Pancreas (tissue), 10 donors: ENCODE data around the gene TRIM54. TPM values are rescaled to one million over a fixed set of nuclear protein-coding genes. Genes with fewer than 3 reads are reported as not detected.

ENCODE experiments used
- ATAC-seq, 4 donors: fragments of 200-7000 bp; cut with Tn5 transposase; one replicate each; pipeline versions ENCODE4 v1.8.0 to v1.9.1; 2020; ENCODE audit warnings: mild to moderate bottlenecking in 4 of 4, moderate library complexity in 4 of 4
- DNase-seq, 6 donors: peaks; one replicate each; pipeline ENCODE4 v3.0.0-alpha.2; 2020
- FAIRE-seq: peaks from 2 replicates; lab custom pipeline; 2012; peaks lifted over from hg19 to GRCh38; lab: Jason Lieb, UNC
- H3K27ac ChIP-seq, 4 donors: fragments of 200-600 bp; sonication (generic); 1 replicate in 3 of 4; 2 replicates in 1 of 4; pipeline versions ENCODE4 v1.5.0 to v1.8.0; 2020
- H3K27me3 ChIP-seq, 4 donors: fragments of 200-600 bp; one replicate each; pipeline ENCODE4 v1.8.0; 2021
- H3K36me3 ChIP-seq, 3 donors: fragments of 200-600 bp; sonication (generic) in 1 of 3; one replicate each; pipeline versions ENCODE4 v1.5.0 to v1.8.0; 2020 to 2021
- H3K4me1 ChIP-seq, 3 donors: fragments of 200-600 bp; one replicate each; pipeline ENCODE4 v1.8.0; 2021
- H3K4me3 ChIP-seq, 4 donors: fragments of 200-600 bp; sonication (generic) in 2 of 4; one replicate each; pipeline versions ENCODE4 v1.5.0 to v1.8.0; 2020 to 2021
- H3K9me3 ChIP-seq, 4 donors: fragments of 200-600 bp; one replicate each; pipeline ENCODE4 v1.8.0; 2021
- WGBS, 2 donors: extraction: QIAGEN DNeasy Blood & Tissue Kit; methylation state at CpG; one replicate each; pipeline ENCODE4 v1.1.7; 2013; 5-methylcytosine and 5-hydroxymethylcytosine counted together
- intact Hi-C, 3 donors: fragments of 100-400 bp; cut with DNase I; formaldehyde crosslinking; loops; one replicate each; pipeline versions ENCODE4 v1.11.1 to v1.14.2; 2022
- polyA plus RNA-seq, 2 donors: library from polyadenylated mRNA; stranded (reverse); fragments of 200-250 nt; gene quantifications; one replicate each; pipeline ENCODE4 v1.2.3, GENCODE V29; 2013
- total RNA-seq, 6 donors: library from RNA; stranded (reverse); fragmentation: NEBNext Ultra II Directional in 4 of 6; extraction: Animal tissue kit (Norgen Biotek cat#: 25700) in 4 of 6; gene quantifications; one replicate each; pipeline versions ENCODE4 v1.2.1 to v1.2.4, GENCODE V29; 2021 to 2023
- TF ChIP-seq, protein P1 (sequence below), 4 donors: fragments of 200-600 bp; sonication (generic) in 3 of 4; IDR thresholded peaks; one replicate each; pipeline versions ENCODE4 v1.5.0 to v1.8.0; 2021; ENCODE audit warnings: antibody characterized with exemption in 4 of 4
- donor health status: healthy with polysubstance abuse.
- donor health status: DM: no; HTN: no; CAD: no; lungs with moderate emphysema.
- donor health status: DM: no; HTN: no; CAD: no.
- donor health status: control.
- donor health status: control.
- donor health status: Bipolar disorder and iron deficiency.
- donor health status: DM: yes; HTN: yes; CAD: no.
- donor health status: DM: no; HTN: no; CAD: no.
- donor health status: DM: no; HTN: no; CAD: no.
- donor health status: DM: yes; HTN: yes; CAD: no.

Gene TRIM54
- total and polyA plus RNA-seq, 8 donors, result 0.08 to 1.1 (median 0.29) TPM

DNA sequence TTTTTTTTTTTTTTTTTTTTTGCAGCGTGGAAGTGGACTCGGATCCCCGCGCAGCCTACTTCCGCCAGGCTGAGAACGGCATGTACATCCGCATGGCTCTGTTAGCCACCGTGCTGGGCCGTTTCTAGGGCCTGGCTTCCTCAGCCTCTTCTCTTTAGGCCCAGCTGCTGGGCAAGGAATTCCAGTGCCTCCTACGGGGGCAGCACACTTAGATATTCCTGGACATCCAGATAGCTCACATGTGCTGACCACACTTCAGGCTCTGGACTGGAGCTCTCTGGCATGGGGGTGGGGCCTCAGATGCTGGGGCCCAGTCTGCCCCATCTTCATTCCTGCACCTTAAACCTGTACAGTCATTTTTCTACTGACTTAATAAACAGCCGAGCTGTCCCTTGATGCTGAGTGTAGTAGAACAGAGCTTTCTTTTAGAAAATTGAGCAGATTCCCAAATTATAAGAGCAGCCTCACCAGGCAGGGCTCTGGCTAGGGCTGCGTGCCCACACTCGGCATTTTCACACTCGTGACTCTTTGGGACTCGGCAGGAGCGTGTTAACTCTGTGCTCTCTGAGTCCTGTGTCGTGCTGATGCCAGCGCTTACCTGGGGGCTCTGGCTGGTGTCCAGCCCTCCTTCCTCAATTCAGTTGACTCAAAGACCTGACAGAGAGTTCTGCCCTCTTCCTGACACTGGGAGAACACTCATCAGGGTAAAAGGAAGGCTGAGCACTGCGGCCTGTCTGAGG is 38.7 kb upstream of the TRIM54 start:
- H3K4me3 ChIP-seq, result no peak overlapping the region
- WGBS, 2 donors, result 89 to 95% methylated on average over 19 of the region's 19 CpGs
- FAIRE-seq, result no peak
- H3K4me1 ChIP-seq, result no peaks in the 10 kb centered on the region
- intact Hi-C loops, result no loop called here
- peak in 1 of 6 donors; percentile 35 for DNase-seq
- H3K36me3 ChIP-seq, result peaks cover 2 to 44% (median 17%) of the 10 kb centered on the region in 3 donors
- no peak overlapping the region for H3K27ac ChIP-seq
- H3K27me3 ChIP-seq, result no peaks in the 10 kb centered on the region
- TF ChIP-seq, protein P1, sequence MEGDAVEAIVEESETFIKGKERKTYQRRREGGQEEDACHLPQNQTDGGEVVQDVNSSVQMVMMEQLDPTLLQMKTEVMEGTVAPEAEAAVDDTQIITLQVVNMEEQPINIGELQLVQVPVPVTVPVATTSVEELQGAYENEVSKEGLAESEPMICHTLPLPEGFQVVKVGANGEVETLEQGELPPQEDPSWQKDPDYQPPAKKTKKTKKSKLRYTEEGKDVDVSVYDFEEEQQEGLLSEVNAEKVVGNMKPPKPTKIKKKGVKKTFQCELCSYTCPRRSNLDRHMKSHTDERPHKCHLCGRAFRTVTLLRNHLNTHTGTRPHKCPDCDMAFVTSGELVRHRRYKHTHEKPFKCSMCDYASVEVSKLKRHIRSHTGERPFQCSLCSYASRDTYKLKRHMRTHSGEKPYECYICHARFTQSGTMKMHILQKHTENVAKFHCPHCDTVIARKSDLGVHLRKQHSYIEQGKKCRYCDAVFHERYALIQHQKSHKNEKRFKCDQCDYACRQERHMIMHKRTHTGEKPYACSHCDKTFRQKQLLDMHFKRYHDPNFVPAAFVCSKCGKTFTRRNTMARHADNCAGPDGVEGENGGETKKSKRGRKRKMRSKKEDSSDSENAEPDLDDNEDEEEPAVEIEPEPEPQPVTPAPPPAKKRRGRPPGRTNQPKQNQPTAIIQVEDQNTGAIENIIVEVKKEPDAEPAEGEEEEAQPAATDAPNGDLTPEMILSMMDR (IDR thresholded peaks at IDR 0.05), result no peak
- ATAC-seq, result no peak
- no peaks in the 10 kb centered on the region for H3K9me3 ChIP-seq

DNA sequence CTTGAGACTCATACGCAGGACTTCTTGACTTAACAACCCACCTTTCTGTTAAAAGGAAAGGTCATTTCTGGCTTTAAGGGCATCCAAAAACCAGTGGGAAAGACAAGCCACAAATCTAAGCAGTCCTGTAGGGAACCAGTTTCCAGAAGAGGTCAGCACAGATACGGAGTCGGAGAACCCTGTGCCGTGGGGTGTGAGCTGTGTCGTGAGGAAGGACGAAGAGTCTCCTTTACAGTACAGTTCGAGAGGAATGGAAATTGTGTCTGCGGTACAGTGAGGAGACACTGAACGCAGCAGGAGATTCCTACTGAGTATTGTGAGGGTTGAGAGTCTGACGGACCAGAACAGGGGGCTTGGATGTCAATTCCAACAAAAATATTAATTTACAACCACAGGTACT is 37.1 kb upstream of the TRIM54 start:
- no peak overlapping the region for H3K4me3 ChIP-seq
- FAIRE-seq, result no peak
- H3K4me1 ChIP-seq, result no peaks in the 10 kb centered on the region
- DNase-seq, result no peak
- H3K36me3 ChIP-seq, result peaks cover 0 to 32% (median 8%) of the 10 kb centered on the region in 3 donors
- TF ChIP-seq, protein P1 (IDR thresholded peaks at IDR 0.05), result no peak
- H3K9me3 ChIP-seq, result no peaks in the 10 kb centered on the region
- no peak for ATAC-seq
- no peak overlapping the region for H3K27ac ChIP-seq
- intact Hi-C loops, result no loop called here
- 66 to 77% methylated on average over 10 of the region's 10 CpGs for WGBS, 2 donors
- no peaks in the 10 kb centered on the region for H3K27me3 ChIP-seq

DNA sequence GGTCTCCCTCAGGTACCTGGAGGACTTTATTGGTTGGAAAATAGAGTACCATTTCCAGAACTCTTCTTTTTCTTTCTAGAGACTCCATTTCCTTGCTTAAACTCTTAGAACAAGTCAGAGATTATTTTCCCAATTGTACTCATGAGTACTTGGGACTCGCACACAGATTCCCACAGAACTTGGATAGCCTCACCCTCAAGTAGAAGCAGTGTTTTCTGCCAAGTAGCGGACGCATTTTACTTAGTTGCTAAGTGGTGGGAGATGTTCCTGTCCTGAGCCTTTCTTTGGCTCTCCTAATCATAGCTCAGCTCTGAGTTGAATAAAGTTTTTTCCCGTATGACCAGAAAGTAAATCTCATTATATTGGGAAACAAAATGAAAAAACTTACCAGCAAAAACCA is 36.6 kb upstream of the TRIM54 start:
- H3K27ac ChIP-seq, result no peak overlapping the region
- FAIRE-seq (no peak), ATAC-seq (no peak), DNase-seq (no peak)
- intact Hi-C loops, result no loop called here
- no peaks in the 10 kb centered on the region for H3K4me1 ChIP-seq
- 74 to 80% methylated on average over 4 of the region's 4 CpGs for WGBS, 2 donors
- H3K27me3 ChIP-seq, result no peaks in the 10 kb centered on the region
- H3K4me3 ChIP-seq, result no peak overlapping the region
- TF ChIP-seq, protein P1 (IDR thresholded peaks at IDR 0.05), result no peak
- peaks cover 0 to 27% (median 3%) of the 10 kb centered on the region in 3 donors for H3K36me3 ChIP-seq
- no peaks in the 10 kb centered on the region for H3K9me3 ChIP-seq

DNA sequence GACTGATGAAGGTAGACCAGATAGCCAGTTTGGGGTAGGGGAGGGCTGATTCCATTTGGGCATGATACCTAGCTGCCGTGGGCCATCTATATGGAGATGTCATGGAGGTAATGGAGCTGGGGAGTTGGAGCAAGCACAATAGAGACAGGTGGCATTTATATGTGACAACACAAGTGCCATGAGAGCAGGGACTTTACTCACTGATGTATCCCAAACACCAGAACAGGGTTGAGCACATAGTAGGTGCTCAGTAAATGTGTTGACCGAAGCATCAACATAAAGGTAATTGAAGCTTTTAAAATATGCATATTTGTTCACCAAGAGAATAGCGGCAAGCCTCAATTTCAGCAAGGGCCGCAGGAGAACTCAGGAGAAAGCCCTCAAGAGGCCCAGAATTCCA is 34.3 kb upstream of the TRIM54 start:
- Histone ChIP-seq H3K27ac (no peak overlapping the region), H3K27me3 (no peaks in the 10 kb centered on the region), H3K4me1 (no peaks in the 10 kb centered on the region), H3K4me3 (no peak overlapping the region), H3K9me3 (no peaks in the 10 kb centered on the region), H3K36me3 (peaks cover 0 to 7% (median 0%) of the 10 kb centered on the region in 3 donors)
- intact Hi-C loops, result no loop called here
- ATAC-seq (no peak), DNase-seq (no peak), FAIRE-seq (no peak)
- 58 to 78% methylated on average over 4 of the region's 4 CpGs for whole genome bisulfite sequencing, 2 donors
- TF ChIP-seq, protein P1 (IDR thresholded peaks at IDR 0.05), result no peak
